ENCODE results near the gene EPX.

The EPX gene

DNA sequence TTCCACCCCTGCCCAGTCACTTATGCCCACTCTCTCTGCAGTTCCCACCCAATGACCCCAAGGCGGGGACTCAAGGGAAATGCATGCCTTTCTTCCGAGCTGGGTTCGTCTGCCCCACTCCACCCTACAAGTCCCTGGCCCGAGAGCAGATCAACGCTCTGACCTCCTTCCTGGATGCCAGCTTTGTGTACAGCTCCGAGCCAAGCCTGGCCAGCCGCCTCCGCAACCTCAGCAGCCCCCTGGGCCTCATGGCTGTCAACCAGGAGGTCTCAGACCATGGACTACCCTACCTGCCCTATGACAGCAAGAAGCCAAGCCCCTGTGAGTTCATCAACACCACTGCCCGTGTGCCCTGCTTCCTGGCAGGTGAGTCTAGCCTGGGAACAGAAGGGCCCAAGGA is 59.6 kb downstream of the EPX start:
- DNase-seq (ENCODE audit: low spot score) = peak; percentile 49

GRCh38 chr17:58253082-58253481 is 60.6 kb downstream of the EPX start:
- no peak for DNase-seq (ENCODE audit: low spot score)

Measured in ecto neural progenitor cell (in vitro differentiated cells).